AG09309 (cell line): ENCODE measurements around the gene FAM124A.

Experiments used
- DNase-seq: peaks from one replicate; pipeline ENCODE4 v3.0.0-alpha.2; 2010; ENCODE audit warnings: low read depth
- H3K4me3 ChIP-seq: 2 replicates; pipeline ENCODE4 v1.5.1; 2011; ENCODE audit warnings: mild to moderate bottlenecking, low read depth, low read length, moderate library complexity; ENCODE audit not compliant: control insufficient read depth
- TF ChIP-seq, protein P1 (sequence below): IDR thresholded peaks from 2 replicates; pipeline ENCODE4 v1.5.1; 2011; ENCODE audit warnings: mild to moderate bottlenecking, low read depth, low read length, inconsistent platforms; ENCODE audit not compliant: insufficient read depth, control insufficient read depth; ENCODE audit errors: missing control alignments

FAM124A gene

DNA sequence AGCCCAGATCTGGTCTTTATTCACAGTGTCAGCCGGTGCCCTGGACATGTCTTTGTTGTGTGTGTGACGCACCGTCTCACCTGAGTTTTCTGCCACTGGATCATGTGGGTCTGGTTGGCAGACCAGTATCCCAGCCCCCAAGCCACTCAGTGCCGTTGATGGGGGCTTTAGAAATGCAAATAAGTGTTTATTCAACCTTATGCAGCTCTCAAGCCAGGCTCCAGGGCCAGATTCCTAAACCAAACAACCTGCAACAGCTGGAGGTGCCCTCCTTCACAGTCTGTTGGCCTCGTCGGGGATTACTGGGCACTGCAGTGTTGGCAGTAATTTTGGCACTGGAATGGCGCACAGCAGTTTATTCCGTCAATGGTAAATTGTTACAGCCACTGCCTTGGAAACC lies 21.6 kb downstream of the FAM124A start:
- no peak for DNase-seq
- H3K4me3 ChIP-seq: no peak overlapping the region
- TF ChIP-seq, protein P1, sequence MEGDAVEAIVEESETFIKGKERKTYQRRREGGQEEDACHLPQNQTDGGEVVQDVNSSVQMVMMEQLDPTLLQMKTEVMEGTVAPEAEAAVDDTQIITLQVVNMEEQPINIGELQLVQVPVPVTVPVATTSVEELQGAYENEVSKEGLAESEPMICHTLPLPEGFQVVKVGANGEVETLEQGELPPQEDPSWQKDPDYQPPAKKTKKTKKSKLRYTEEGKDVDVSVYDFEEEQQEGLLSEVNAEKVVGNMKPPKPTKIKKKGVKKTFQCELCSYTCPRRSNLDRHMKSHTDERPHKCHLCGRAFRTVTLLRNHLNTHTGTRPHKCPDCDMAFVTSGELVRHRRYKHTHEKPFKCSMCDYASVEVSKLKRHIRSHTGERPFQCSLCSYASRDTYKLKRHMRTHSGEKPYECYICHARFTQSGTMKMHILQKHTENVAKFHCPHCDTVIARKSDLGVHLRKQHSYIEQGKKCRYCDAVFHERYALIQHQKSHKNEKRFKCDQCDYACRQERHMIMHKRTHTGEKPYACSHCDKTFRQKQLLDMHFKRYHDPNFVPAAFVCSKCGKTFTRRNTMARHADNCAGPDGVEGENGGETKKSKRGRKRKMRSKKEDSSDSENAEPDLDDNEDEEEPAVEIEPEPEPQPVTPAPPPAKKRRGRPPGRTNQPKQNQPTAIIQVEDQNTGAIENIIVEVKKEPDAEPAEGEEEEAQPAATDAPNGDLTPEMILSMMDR: no peak

DNA sequence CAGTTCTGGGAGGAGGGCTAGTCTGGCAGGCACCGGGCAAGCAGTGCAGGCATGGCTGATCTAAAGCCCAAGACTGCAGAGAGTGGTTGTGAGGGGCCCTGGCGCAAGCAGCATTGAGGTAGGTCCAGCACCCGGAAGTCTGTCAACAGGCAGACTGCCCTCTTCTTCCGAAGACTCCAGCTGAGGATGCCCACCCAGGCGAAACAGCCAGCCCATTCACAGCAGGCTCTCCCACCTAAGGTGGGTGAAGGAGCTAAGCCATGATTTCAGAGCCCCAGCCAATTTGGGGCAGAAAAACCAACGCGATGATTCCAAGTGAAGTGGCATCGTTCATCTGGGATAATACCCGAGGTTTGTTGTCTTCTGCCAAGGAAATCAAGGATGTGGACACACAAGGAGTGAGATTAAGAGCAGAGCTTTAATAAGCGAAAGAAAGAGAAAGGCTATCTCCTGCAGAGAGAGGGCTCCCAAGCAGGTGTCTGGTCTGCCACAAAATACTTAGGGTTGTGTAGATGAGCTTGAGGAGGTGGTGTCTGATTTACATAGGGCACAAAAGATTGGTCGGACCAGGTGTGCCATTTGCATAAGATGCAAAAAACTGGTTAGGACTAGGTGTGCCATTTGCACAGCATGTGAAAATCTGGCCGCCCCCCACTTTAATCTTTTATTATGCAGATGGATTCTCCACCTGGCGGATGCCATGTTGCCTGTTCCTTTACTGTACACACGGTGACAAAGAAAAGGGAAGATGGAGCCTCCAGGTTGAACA lies 22.6 kb downstream of the FAM124A start:
- TF ChIP-seq, protein P1: no peak
- H3K4me3 ChIP-seq: no peak overlapping the region
- DNase-seq: no peak

- DNase-seq: no peak
- TF ChIP-seq, protein P1: no peak
These were observed 23.4 kb downstream of the FAM124A start for GRCh38 chr13:51245583-51245982.

DNA sequence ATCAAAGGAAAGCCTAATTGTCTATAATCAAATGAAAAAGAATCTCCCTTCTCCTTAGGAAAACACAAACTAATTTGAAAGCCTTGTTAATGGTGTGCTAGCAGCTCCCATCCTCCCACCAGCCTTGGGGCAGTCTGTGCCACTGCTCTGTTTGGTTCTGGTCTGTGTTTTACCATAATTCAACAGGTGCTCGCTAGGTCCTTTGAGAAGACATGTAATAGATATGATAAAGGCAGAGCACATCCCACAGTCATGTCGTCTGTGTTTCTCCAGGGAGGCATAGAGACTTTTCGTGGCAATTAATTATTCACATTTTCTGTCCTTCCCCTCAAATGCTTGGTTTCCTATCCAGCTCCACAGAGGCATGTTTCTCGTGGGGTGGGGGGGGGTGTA lies 23.8 kb downstream of the FAM124A start:
- H3K4me3 ChIP-seq: no peak overlapping the region
- TF ChIP-seq, protein P1: no peak
- DNase-seq: no peak

More at GRCh38 chr13:51245583-51245982, 23.4 kb downstream of the FAM124A start:
- H3K4me3 ChIP-seq: no peak overlapping the region

DNA sequence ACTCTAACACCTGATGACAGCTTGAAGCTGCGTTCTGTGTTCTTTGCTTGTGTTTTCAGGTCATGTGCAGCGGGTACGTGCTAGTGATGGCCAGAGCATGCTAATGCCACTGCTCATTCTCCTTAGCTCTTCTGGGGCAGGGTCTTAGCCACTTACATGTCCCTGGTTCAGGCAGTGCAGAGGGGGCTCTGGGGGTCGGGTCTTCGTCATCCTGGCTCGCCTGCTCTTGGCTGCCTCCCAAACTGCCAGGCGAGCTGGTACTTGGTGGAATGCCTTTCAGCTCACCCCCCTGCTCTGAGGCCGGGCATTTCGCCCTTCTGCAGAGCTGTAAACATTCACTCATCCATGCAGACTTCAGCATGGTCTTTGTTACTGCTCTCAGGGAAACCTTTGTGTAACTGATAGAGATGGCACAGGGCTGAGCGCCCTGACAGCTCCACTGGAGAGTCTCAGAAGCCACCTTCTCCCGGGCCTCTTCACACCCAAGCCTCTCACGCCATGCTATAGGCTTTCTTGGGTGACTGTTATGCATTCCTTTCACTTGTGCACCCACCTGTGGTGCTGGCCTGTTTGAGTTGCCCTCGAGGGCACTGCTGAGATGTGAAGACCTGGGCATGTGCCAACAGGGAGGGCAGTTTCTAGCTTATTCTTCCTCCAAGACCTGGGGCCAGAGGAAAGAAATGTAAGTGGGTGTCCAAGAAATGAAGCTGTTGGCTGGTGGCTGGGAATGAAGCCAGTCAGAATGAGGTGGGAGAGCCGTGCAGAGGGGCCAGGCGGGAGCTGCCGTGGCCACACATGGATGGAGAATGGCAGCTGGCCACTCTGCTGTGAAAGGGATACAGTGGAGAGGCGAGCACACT lies 24.4 kb downstream of the FAM124A start:
- DNase-seq: no peak
- no peak overlapping the region for H3K4me3 ChIP-seq
- TF ChIP-seq, protein P1: no peak

GRCh38 chr13:51249255-51249654 lies 27.1 kb downstream of the FAM124A start:
- TF ChIP-seq, protein P1: no peak
- H3K4me3 ChIP-seq: no peak overlapping the region
- no peak for DNase-seq
